Stomach (tissue), 9 donors: ENCODE measurements around the gene FAM222A. TPM values are rescaled to one million over a fixed set of nuclear protein-coding genes. Genes with fewer than 3 reads are reported as not detected.

ENCODE experiments used
- DNase-seq, 2 donors: peaks; one replicate each; pipeline versions ENCODE4 v3.0.0 to v3.0.0-alpha.2; 2013 to 2019
- H3K27ac ChIP-seq, 5 donors: fragments of 200-600 bp in 4 of 5; sonication (generic) in 4 of 5; one replicate each; pipeline ENCODE4 v1.5.1; 2013 to 2019; ENCODE audit warnings: mild to moderate bottlenecking in 1 of 5, moderate library complexity in 1 of 5
- H3K27me3 ChIP-seq, 3 donors: fragments of 200-600 bp; sonication (generic); one replicate each; pipeline ENCODE4 v1.5.1; 2017 to 2019; ENCODE audit warnings: mixed run types in 1 of 3
- H3K36me3 ChIP-seq, 4 donors: fragments of 200-600 bp; sonication (generic); 1 replicate in 3 of 4; 2 replicates in 1 of 4; pipeline ENCODE4 v1.5.1; 2016 to 2019
- H3K4me1 ChIP-seq, 4 donors: fragments of 200-600 bp; sonication (generic); one replicate each; pipeline ENCODE4 v1.5.1; 2016 to 2019
- H3K4me3 ChIP-seq, 4 donors: fragments of 200-600 bp; sonication (generic) in 3 of 4; one replicate each; pipeline ENCODE4 v1.5.1; 2016 to 2019; ENCODE audit warnings: mild to moderate bottlenecking in 1 of 4
- H3K9me3 ChIP-seq, 4 donors: fragments of 200-600 bp; sonication (generic); one replicate each; pipeline ENCODE4 v1.5.1; 2016 to 2019
- CTCF ChIP-seq, 7 experiments: fragments of 450-650 bp in 4 of 7; fragments of 200-600 bp in 3 of 7; sonication (generic) in 3 of 7; IDR thresholded peaks; one replicate each; pipeline ENCODE4 v1.5.1; 2016 to 2019; ENCODE audit warnings: antibody characterized with exemption in 7 of 7, control low read depth in 2 of 7, mild to moderate bottlenecking in 1 of 7
- EP300 ChIP-seq: sonication (generic); formaldehyde crosslinking; IDR thresholded peaks from one replicate; pipeline ENCODE4 v1.6.1; 2017; ENCODE audit warnings: antibody characterized with exemption
- POLR2A ChIP-seq, 4 donors: fragments of 450-650 bp; IDR thresholded peaks; one replicate each; pipeline ENCODE4 v1.6.1; 2016; ENCODE audit warnings: antibody characterized with exemption in 4 of 4, control low read depth in 2 of 4, mild to moderate bottlenecking in 1 of 4, moderate library complexity in 1 of 4
- POLR2AphosphoS5 ChIP-seq, 3 donors: sonication (generic); formaldehyde crosslinking; IDR thresholded peaks; one replicate each; pipeline ENCODE4 v1.6.1; 2016; ENCODE audit warnings: antibody characterized with exemption in 3 of 3
- WGBS, 5 donors: extraction: QIAGEN DNeasy Blood & Tissue Kit in 3 of 5; methylation state at CpG; one replicate each; pipeline versions ENCODE4 v1.1.5 to v1.1.7; 2013 to 2018; 5-methylcytosine and 5-hydroxymethylcytosine counted together
- intact Hi-C: fragments of 100-400 bp; cut with DNase I; formaldehyde crosslinking; loops from one replicate; pipeline ENCODE4 v1.15.1; 2023; ENCODE audit warnings: low total_unique reads
- polyA plus RNA-seq, 3 donors: library from polyadenylated mRNA; stranded (reverse); fragments of 200-250 nt; gene quantifications; one replicate each; pipeline ENCODE4 v1.2.3, GENCODE V29; 2013
- total RNA-seq, 5 donors: library from RNA; depleted of rRNA; stranded (reverse); fragments of >200 nt; gene quantifications; one replicate each; pipeline versions ENCODE4 v1.1.0 to v1.2.3, GENCODE V29; 2014 to 2016
- donor health status: healthy with polysubstance abuse.
- donor health status: Bipolar disorder and iron deficiency.
- donor health status: healthy.

FAM222A gene
- total and polyA plus RNA-seq, 8 donors, result 1.7 to 19.7 (median 4.5) TPM

GRCh38 chr12:109816870-109817269 lies 103.2 kb downstream of the FAM222A start:
- Histone ChIP-seq H3K4me1 (no peaks in the 10 kb centered on the region), H3K27ac (no peak overlapping the region), H3K36me3 (no peaks in the 10 kb centered on the region), H3K9me3 (no peaks in the 10 kb centered on the region), H3K27me3 (peaks cover 0 to 19% (median 0%) of the 10 kb centered on the region in 3 donors), H3K4me3 (no peak overlapping the region)
- TF ChIP-seq EP300, result no peak
- no peak for TF ChIP-seq CTCF (IDR thresholded peaks at IDR 0.05)
- no peak for TF ChIP-seq POLR2AphosphoS5 (IDR thresholded peaks at IDR 0.05)
- no peak for TF ChIP-seq POLR2A (IDR thresholded peaks at IDR 0.05)
- intact Hi-C loops, result no loop called here
- whole genome bisulfite sequencing, 5 donors, result 72 to 85% (median 81%) methylated on average over 6 to 7 of the region's 7 CpGs
- no peak for DNase-seq

GRCh38 chr12:109817627-109818231 lies 104.1 kb downstream of the FAM222A start:
- TF ChIP-seq POLR2A (IDR thresholded peaks at IDR 0.05) (no peak), CTCF (IDR thresholded peaks at IDR 0.05) (no peak), EP300 (no peak), POLR2AphosphoS5 (IDR thresholded peaks at IDR 0.05) (no peak)

GRCh38 chr12:109818253-109818652 lies 104.6 kb downstream of the FAM222A start:
- Histone ChIP-seq H3K4me3 (no peak overlapping the region), H3K27me3 (peaks cover 0 to 25% (median 0%) of the 10 kb centered on the region in 3 donors), H3K9me3 (no peaks in the 10 kb centered on the region), H3K4me1 (peaks cover 0 to 9% (median 9%) of the 10 kb centered on the region in 4 donors), H3K27ac (no peak overlapping the region), H3K36me3 (no peaks in the 10 kb centered on the region)
- intact Hi-C loops, result no loop called here
- TF ChIP-seq CTCF (IDR thresholded peaks at IDR 0.05), result no peak
- TF ChIP-seq POLR2AphosphoS5 (IDR thresholded peaks at IDR 0.05), result no peak
- TF ChIP-seq EP300, result no peak
- no peak for TF ChIP-seq POLR2A (IDR thresholded peaks at IDR 0.05)
- DNase-seq, result no peak
- WGBS, 5 donors, result 88 to 95% (median 90%) methylated on average over 8 to 9 of the region's 9 CpGs

More at GRCh38 chr12:109817627-109818231, 104.1 kb downstream of the FAM222A start:
- H3K4me3 ChIP-seq, result no peak overlapping the region
- no peaks in the 10 kb centered on the region for H3K9me3 ChIP-seq
- H3K4me1 ChIP-seq, result peaks cover 0 to 4% (median 3%) of the 10 kb centered on the region in 4 donors
- H3K27ac ChIP-seq, result no peak overlapping the region
- H3K36me3 ChIP-seq, result no peaks in the 10 kb centered on the region
- no peak for DNase-seq
- intact Hi-C loops, result no loop called here
- 92 to 96% (median 93%) methylated on average over 8 of the region's 8 CpGs for WGBS, 5 donors
- peaks cover 0 to 23% (median 0%) of the 10 kb centered on the region in 3 donors for H3K27me3 ChIP-seq

GRCh38 chr12:109818905-109819500 lies 105.4 kb downstream of the FAM222A start:
- peaks cover 0 to 16% (median 11%) of the 10 kb centered on the region in 4 donors for H3K4me1 ChIP-seq
- H3K4me3 ChIP-seq, result no peak overlapping the region
- no peaks in the 10 kb centered on the region for H3K9me3 ChIP-seq
- H3K36me3 ChIP-seq, result no peaks in the 10 kb centered on the region
- no peak for DNase-seq
- WGBS, 5 donors, result 42 to 50% (median 47%) methylated on average over 9 to 10 of the region's 10 CpGs
- intact Hi-C loops, result no loop called here
- H3K27me3 ChIP-seq, result peaks cover 0 to 25% (median 0%) of the 10 kb centered on the region in 3 donors
- no peak for TF ChIP-seq EP300
- TF ChIP-seq POLR2A (IDR thresholded peaks at IDR 0.05), result no peak
- no peak for TF ChIP-seq POLR2AphosphoS5 (IDR thresholded peaks at IDR 0.05)
- H3K27ac ChIP-seq, result no peak overlapping the region

Other genes with a start within 250 kb of the FAM222A start
- gene KCTD10, start 236.5 kb upstream of the FAM222A start, total RNA-seq, result 100 to 1,000 TPM in 1 of 5 donors, 10 to 100 TPM in 4; 19.6 to 156 (median 48.7) TPM
- 10 to 100 TPM; 12.1 to 36.5 (median 33.6) TPM for gene KCTD10, start 236.5 kb upstream of the FAM222A start, polyA plus RNA-seq
- gene UBE3B, start 236.2 kb upstream of the FAM222A start, total RNA-seq, result 100 to 1,000 TPM in 1 of 5 donors, 10 to 100 TPM in 4; 10.5 to 104 (median 48.1) TPM
- gene UBE3B, start 236.2 kb upstream of the FAM222A start, polyA plus RNA-seq, result 10 to 100 TPM in 2 of 3 donors, 1 to 10 TPM in 1; 9.4 to 13.1 (median 11.5) TPM
- gene MMAB, start 140.3 kb upstream of the FAM222A start, total RNA-seq, result 10 to 100 TPM in 3 of 5 donors, 1 to 10 TPM in 2; 6.2 to 71.2 (median 13.6) TPM
- 10 to 100 TPM; 44.1 to 51.8 (median 47.4) TPM for gene MMAB, start 140.3 kb upstream of the FAM222A start, polyA plus RNA-seq
- gene MVK, start 140.0 kb upstream of the FAM222A start, total RNA-seq, result 10 to 100 TPM in 3 of 5 donors, 1 to 10 TPM in 2; 1.2 to 16.7 (median 10.7) TPM
- gene MVK, start 140.0 kb upstream of the FAM222A start, polyA plus RNA-seq, result 10 to 100 TPM; 16.7 to 22.8 (median 18.0) TPM
- gene TRPV4, start 119.6 kb downstream of the FAM222A start, total RNA-seq, result 1 to 10 TPM in 2 of 5 donors, not detected in 3; 1.0 to 1.8 TPM
- gene TRPV4, start 119.6 kb downstream of the FAM222A start, polyA plus RNA-seq, result 1 to 10 TPM in 1 of 3 donors, under 1 TPM in 1, not detected in 1; 0.75 to 3.8 TPM
- gene GLTP, start 166.7 kb downstream of the FAM222A start, total RNA-seq, result 10 to 100 TPM; 26.4 to 93.6 (median 60.7) TPM
- 10 to 100 TPM; 28.0 to 80.7 (median 39.6) TPM for gene GLTP, start 166.7 kb downstream of the FAM222A start, polyA plus RNA-seq
- 10 to 100 TPM; 13.8 to 45.5 (median 28.3) TPM for gene TCHP, start 186.4 kb downstream of the FAM222A start, total RNA-seq
- 10 to 100 TPM in 1 of 3 donors, 1 to 10 TPM in 2; 7.9 to 11.9 (median 8.8) TPM for gene TCHP, start 186.4 kb downstream of the FAM222A start, polyA plus RNA-seq